Measurements from ENCODE around the gene RAPGEF2. TPM values are rescaled to one million over a fixed set of nuclear protein-coding genes. Genes with fewer than 3 reads are reported as not detected.

RAPGEF2 gene
- total and polyA plus RNA-seq, 9 of the 15 experiments (the other 6 are each of a cell fraction or from before 2014, with no cell fraction given): 3.1 to 32.6 (median 23.1) TPM

- TF ChIP-seq RREB1 (CRISPR knock-in tag; IDR thresholded peaks at IDR 0.05) (no peak), KAT8 (IDR thresholded peaks at IDR 0.05; ENCODE audit: low read depth) (no peak), TSHZ1 (CRISPR knock-in tag; IDR thresholded peaks at IDR 0.05) (no peak), TBP (optimal IDR thresholded peaks at IDR 0.05; ENCODE audit: low read depth, low read length) (peak; percentile 84), MECOM (CRISPR knock-in tag; IDR thresholded peaks at IDR 0.05) (no peak), ZNF740 (CRISPR knock-in tag; IDR thresholded peaks at IDR 0.05) (no peak), ZNF740 (tag; IDR thresholded peaks at IDR 0.05) (no peak), ZNF24 (IDR thresholded peaks at IDR 0.05) (no peak), CBX2 (IDR thresholded peaks at IDR 0.05; ENCODE audit: insufficient read depth, low read length, poor library complexity, severe bottlenecking) (no peak), UBTF (IDR thresholded peaks at IDR 0.05; ENCODE audit: borderline replicate concordance in 1 of 2, low read depth in 2 of 2, low read length in 2 of 2) (peak; percentile 60 to 87; a peak in 3 of 4 replicates), PHF8 (IDR thresholded peaks at IDR 0.05; ENCODE audit: borderline replicate concordance, low read length) (peak; percentile 49; the same call in 1 of the 2 replicates), MYNN (IDR thresholded peaks at IDR 0.05) (no peak), MYNN (CRISPR knock-in tag; IDR thresholded peaks at IDR 0.05) (no peak), MAFF (IDR thresholded peaks at IDR 0.05; ENCODE audit: low read length) (no peak)
Measured at GRCh38 chr4:159102622-159103383, at the start of gene RAPGEF2 (continued).
